K562 (cell line): Measurements from ENCODE around the gene SLC4A4. TPM values are rescaled to one million over a fixed set of nuclear protein-coding genes. Genes with fewer than 3 reads are reported as not detected.

Experiments used
- ATAC-seq: fragments of 200-7000 bp; cut with Tn5 transposase; 3 replicates; pipeline ENCODE4 v1.9.1; 2020; ENCODE audit warnings: moderate library complexity
- BruUV-seq: library from RNA; stranded (reverse); fragments of 400-500 nt; replicated peaks from 2 replicates; lab custom pipeline; 2021; lab: Mats Ljungman, UMichigan
- CTCF ChIA-PET: fragments of 300-600 bp; formaldehyde crosslinking; extraction: SDS; loops from one replicate; lab custom pipeline; 2021; ENCODE audit warnings: low intra/inter-chr PET ratio; lab: Yijun Ruan, JAX
- POLR2A ChIA-PET: fragments of 300-600, 350-650 bp; sonication (Branson Sonifier 250); formaldehyde crosslinking; extraction: SDS; loops from one replicate; lab custom pipeline; 2021; ENCODE audit warnings: antibody characterized with exemption, inconsistent platforms; lab: Yijun Ruan, JAX
- DNase-seq, 4 experiments: peaks; one replicate each; pipeline versions ENCODE4 v3.0.0 to v3.0.0-alpha.2; 2011 to 2018; ENCODE audit warnings: low spot score in 3 of 4, mixed read lengths in 3 of 4; ENCODE audit errors: extremely low read depth in 1 of 4
- FAIRE-seq: peaks from 2 replicates; lab custom pipeline; 2011; peaks lifted over from hg19 to GRCh38; lab: Jason Lieb, UNC
- H2AFZ ChIP-seq: 2 replicates; pipeline ENCODE4 v1.6.0; 2011; ENCODE audit warnings: low read depth, low read length, control low read depth, inconsistent platforms
- H3K27ac ChIP-seq: fragments of 200-600 bp; 3 replicates; pipeline ENCODE4 v1.8.0; 2011; ENCODE audit warnings: low read depth, mild to moderate bottlenecking, control low read depth, inconsistent platforms, low read length, moderate library complexity, mixed read lengths; ENCODE audit errors: extremely low read depth
- H3K27me3 ChIP-seq, 2 experiments: fragments of 300-600 bp in 1 of 2; 2 replicates in 1 of 2; 3 replicates in 1 of 2; pipeline versions ENCODE4 v1.6.0 to v1.8.0; 2011; ENCODE audit warnings: inconsistent platforms in 2 of 2, low read length in 2 of 2, mild to moderate bottlenecking in 1 of 2, mixed read lengths in 1 of 2, moderate library complexity in 1 of 2; ENCODE audit not compliant: control insufficient read depth in 2 of 2, insufficient read depth in 2 of 2
- H3K36me3 ChIP-seq: fragments of 300-600 bp; 3 replicates; pipeline ENCODE4 v1.8.0; 2011; ENCODE audit warnings: mild to moderate bottlenecking, low read length, inconsistent platforms; ENCODE audit not compliant: control insufficient read depth, insufficient read depth
- H3K4me1 ChIP-seq, 2 experiments: fragments of 200-600 bp in 1 of 2; replicated peaks in 1 of 2; 2 replicates in 1 of 2; 3 replicates in 1 of 2; pipeline versions ENCODE4 v1.5.1 to v1.8.0; 2011; ENCODE audit warnings: inconsistent platforms in 2 of 2, low read length in 2 of 2, mild to moderate bottlenecking in 1 of 2, mixed read lengths in 1 of 2, moderate library complexity in 1 of 2; ENCODE audit not compliant: control insufficient read depth in 2 of 2, insufficient read depth in 2 of 2
- H3K4me2 ChIP-seq: 2 replicates; pipeline ENCODE4 v1.6.1; 2011; ENCODE audit warnings: low read length, control low read depth, inconsistent platforms, mixed read lengths; ENCODE audit not compliant: insufficient read depth
- H3K4me3 ChIP-seq: fragments of 200-600 bp; sonication (generic), shearing (Covaris generic); 2 replicates; pipeline ENCODE4 v1.5.1; 2016; ENCODE audit warnings: control low read depth, inconsistent platforms
- H3K79me2 ChIP-seq: fragments of 200-600 bp; 3 replicates; pipeline ENCODE4 v1.8.0; 2011; ENCODE audit warnings: low read length, inconsistent platforms; ENCODE audit not compliant: control insufficient read depth, insufficient read depth
- H3K9ac ChIP-seq, 2 experiments: 2 replicates each; pipeline versions ENCODE4 v1.6.0 to v1.6.1; 2011; ENCODE audit warnings: low read depth in 2 of 2, low read length in 2 of 2, control low read depth in 1 of 2, inconsistent platforms in 1 of 2, mild to moderate bottlenecking in 1 of 2, mixed read lengths in 1 of 2; ENCODE audit not compliant: insufficient read depth in 1 of 2
- H3K9me1 ChIP-seq: one replicate; pipeline ENCODE4 v1.6.0; 2011; ENCODE audit warnings: inconsistent platforms, mild to moderate bottlenecking, low read length, moderate library complexity; ENCODE audit not compliant: control insufficient read depth, insufficient read depth
- H3K9me3 ChIP-seq: replicated peaks from 2 replicates; pipeline ENCODE4 v1.5.1; 2011; ENCODE audit warnings: low read depth, low read length, inconsistent platforms; ENCODE audit not compliant: control insufficient read depth, insufficient read depth
- H4K20me1 ChIP-seq: replicated peaks from 2 replicates; pipeline ENCODE4 v1.6.1; 2011; ENCODE audit warnings: low read length, inconsistent platforms, mixed read lengths; ENCODE audit not compliant: control insufficient read depth, insufficient read depth
- ARID2 ChIP-seq: fragments of 450-650 bp; IDR thresholded peaks from 2 replicates; pipeline ENCODE4 v1.6.1; 2017; ENCODE audit warnings: antibody characterized with exemption, mild to moderate bottlenecking
- CBFA2T2 ChIP-seq: fragments of 450-650 bp; conservative IDR thresholded peaks from 2 replicates; pipeline ENCODE4 v1.6.1; 2017; ENCODE audit warnings: mild to moderate bottlenecking
- CBFA2T3 ChIP-seq: fragments of 450-650 bp; IDR thresholded peaks from 2 replicates; pipeline ENCODE4 v1.6.1; 2017
- FUS ChIP-seq: fragments of 200-400 bp; formaldehyde crosslinking; optimal IDR thresholded peaks from 2 replicates; pipeline ENCODE3; 2017; ENCODE audit warnings: low read depth, low read length
- MED1 ChIP-seq: sonication (generic); formaldehyde crosslinking; IDR thresholded peaks from 2 replicates; pipeline ENCODE4 v1.8.1; 2023; ENCODE audit warnings: missing genetic modification reagents, borderline replicate concordance
- MEF2D ChIP-seq: conservative IDR thresholded peaks from 2 replicates; pipeline ENCODE4 v1.6.1; 2016; ENCODE audit warnings: low read depth, missing genetic modification characterization, missing compliant biosample characterization
- POLR2AphosphoS5 ChIP-seq: IDR thresholded peaks from 2 replicates; pipeline ENCODE4 v1.6.1; 2011; ENCODE audit warnings: mild to moderate bottlenecking, low read depth, low read length, moderate library complexity; ENCODE audit not compliant: control insufficient read depth, insufficient read depth
- RAD21 ChIP-seq, 2 experiments: fragments of 250-450 bp in 1 of 2; fragments of 450-650 bp in 1 of 2; sonication (Bioruptor Pico) in 1 of 2; formaldehyde crosslinking in 1 of 2; IDR thresholded peaks in 1 of 2; conservative IDR thresholded peaks in 1 of 2; 2 replicates each; pipeline versions ENCODE4 v1.4.0 to v1.8.0; 2020 to 2022; ENCODE audit warnings: mild to moderate bottlenecking in 2 of 2, moderate library complexity in 1 of 2
- RFX1 ChIP-seq: fragments of 450-650 bp; IDR thresholded peaks from 2 replicates; pipeline ENCODE4 v1.6.1; 2016; ENCODE audit warnings: mild to moderate bottlenecking, moderate library complexity
- SIN3B ChIP-seq: fragments of 450-650 bp; IDR thresholded peaks from 2 replicates; pipeline ENCODE4 v1.6.1; 2017; ENCODE audit warnings: low read depth, mild to moderate bottlenecking, moderate library complexity
- TAL1 ChIP-seq: fragments of 450-650 bp; IDR thresholded peaks from 2 replicates; pipeline ENCODE4 v1.6.1; 2016; ENCODE audit warnings: mild to moderate bottlenecking
- ZBTB7A ChIP-seq: IDR thresholded peaks from 2 replicates; pipeline ENCODE4 v1.6.1; 2011; ENCODE audit warnings: low read depth, mild to moderate bottlenecking, low read length, moderate library complexity, borderline replicate concordance; ENCODE audit not compliant: control insufficient read depth
- ZNF217 ChIP-seq: sonication (generic); formaldehyde crosslinking; IDR thresholded peaks from 2 replicates; pipeline ENCODE4 v1.8.0; 2022; ENCODE audit warnings: mild to moderate bottlenecking, missing genetic modification reagents
- ZNF277 ChIP-seq: fragments of 250-450 bp; sonication (Bioruptor Pico); IDR thresholded peaks from 2 replicates; pipeline ENCODE4 v1.8.0; 2022; ENCODE audit warnings: inconsistent platforms, mild to moderate bottlenecking, moderate library complexity, borderline replicate concordance
- ZNF280A ChIP-seq: fragments of 450-650 bp; IDR thresholded peaks from 2 replicates; pipeline ENCODE4 v1.6.1; 2018; ENCODE audit warnings: mild to moderate bottlenecking, low read depth; ENCODE audit not compliant: partially characterized antibody
- ZNF41 ChIP-seq: fragments of 250-450 bp; sonication (Bioruptor Pico); conservative IDR thresholded peaks from 2 replicates; pipeline ENCODE4 v1.4.0; 2020; ENCODE audit warnings: mild to moderate bottlenecking
- ZNF75A ChIP-seq: fragments of 450-650 bp; formaldehyde crosslinking; IDR thresholded peaks from 2 replicates; pipeline ENCODE4 v1.4.0; 2020; ENCODE audit warnings: mild to moderate bottlenecking
- WGBS: fragments of 100-300 bp; shearing (Covaris generic); methylation state at CpG from one replicate; pipeline ENCODE4 v1.1.6; 2016; ENCODE audit warnings: low coverage, mixed read lengths; ENCODE audit not compliant: insufficient coverage; ENCODE audit errors: missing lambda C conversion rate; 5-methylcytosine and 5-hydroxymethylcytosine counted together
- in situ Hi-C: fragments of 300-500 bp; cut with MboI; formaldehyde crosslinking; loops from 4 replicates; pipeline ENCODE4 v1.15.0; 2018; ENCODE audit warnings: inconsistent platforms, mixed read lengths
- intact Hi-C: fragments of 100-400 bp; cut with micrococcal nuclease; formaldehyde crosslinking; loops from 2 replicates; pipeline ENCODE4 v1.14.2; 2022
- polyA plus RNA-seq, 8 experiments: library from polyadenylated mRNA; depleted of rRNA in 4 of 8; stranded (reverse) in 5 of 8; unstranded in 3 of 8; fragments of >200 nt; fragmentation: Nextera tagmentation in 2 of 8; fragmentation: Illumina TruSeq in 1 of 8; extraction: Ambion mirVana in 2 of 8; extraction: Trizol in 1 of 8; gene quantifications; 2 replicates each; pipeline versions ENCODE4 v1.2.1 to v1.2.3, GENCODE V29; 2011 to 2014; ENCODE audit warnings: inconsistent platforms in 1 of 8, missing spikeins in 1 of 8
- total RNA-seq, 7 experiments: library from RNA; depleted of rRNA in 6 of 7; stranded (reverse); fragments of >200 nt in 6 of 7; fragmentation: Illumina TruSeq in 2 of 7; extraction: Trizol in 2 of 7; gene quantifications; 2 replicates each; pipeline versions ENCODE4 v1.2.1 to v1.2.3, GENCODE V29; 2011 to 2021; ENCODE audit warnings: low replicate concordance in 1 of 7
- TF ChIP-seq, protein P1 (sequence below): fragments of 250-450 bp; sonication (Bioruptor Pico); IDR thresholded peaks from 2 replicates; pipeline ENCODE4 v1.5.0; 2021; ENCODE audit warnings: mild to moderate bottlenecking, borderline replicate concordance

Gene SLC4A4
- total and polyA plus RNA-seq, 9 of the 15 experiments (the other 6 are each of a cell fraction or from before 2014, with no cell fraction given), result 0.01 to 0.18 (median 0.07) TPM; not detected in 2

DNA sequence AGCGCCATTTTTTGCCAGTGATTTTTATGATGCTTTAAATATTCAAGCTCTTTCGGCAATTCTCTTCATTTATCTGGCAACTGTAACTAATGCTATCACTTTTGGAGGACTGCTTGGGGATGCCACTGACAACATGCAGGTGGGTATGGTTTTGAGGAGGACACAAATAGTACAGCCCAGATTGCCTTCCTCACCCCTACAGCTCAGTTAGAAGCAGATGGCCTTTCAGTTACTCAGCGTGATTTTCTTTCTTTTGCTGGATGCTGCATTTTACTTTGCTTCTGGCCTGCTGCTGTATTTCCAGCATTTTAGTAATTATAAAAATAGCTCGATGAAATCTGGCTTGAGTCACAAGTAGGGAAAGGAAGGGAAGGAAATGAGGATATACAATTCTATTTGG lies 114.7 kb downstream of the SLC4A4 start:
- POLR2A ChIA-PET, result interaction anchor here (0.6 kb wide), 1 partner anchor 44 kb away, joined by 3 read pairs; no protein-coding TSS in a partner anchor
- no TSS peak for BruUV-seq
- no peaks in the 10 kb centered on the region for H3K27me3 ChIP-seq
- H4K20me1 ChIP-seq, result no peaks in the 10 kb centered on the region
- no peaks in the 10 kb centered on the region for H3K79me2 ChIP-seq
- H3K9ac ChIP-seq, result no peak overlapping the region
- no peak overlapping the region for H3K4me2 ChIP-seq
- ATAC-seq (no peak), DNase-seq (no peak), FAIRE-seq (no peak)
- no peaks in the 10 kb centered on the region for H3K36me3 ChIP-seq
- CTCF ChIA-PET, result no interaction called here
- H2AFZ ChIP-seq, result no peak overlapping the region
- 0% methylated on average over 4 of the region's 4 CpGs for WGBS
- H3K9me1 ChIP-seq, result no peaks in the 10 kb centered on the region
- H3K27ac ChIP-seq, result no peak overlapping the region
- H3K4me1 ChIP-seq, result no peaks in the 10 kb centered on the region
- no peak overlapping the region for H3K4me3 ChIP-seq
- no peaks in the 10 kb centered on the region for H3K9me3 ChIP-seq
- in situ Hi-C loops (no loop called here), intact Hi-C loops (no loop called here)
- TF ChIP-seq ZNF277 (CRISPR knock-in tag), result no peak
- TF ChIP-seq RAD21 (CRISPR knock-in tag; conservative IDR thresholded peaks at IDR 0.05 in 1 of 2, IDR thresholded peaks at IDR 0.05 in 1 of 2), result no peak
- TF ChIP-seq TAL1, result no peak
- TF ChIP-seq CBFA2T3, result no peak
- TF ChIP-seq, protein P1, sequence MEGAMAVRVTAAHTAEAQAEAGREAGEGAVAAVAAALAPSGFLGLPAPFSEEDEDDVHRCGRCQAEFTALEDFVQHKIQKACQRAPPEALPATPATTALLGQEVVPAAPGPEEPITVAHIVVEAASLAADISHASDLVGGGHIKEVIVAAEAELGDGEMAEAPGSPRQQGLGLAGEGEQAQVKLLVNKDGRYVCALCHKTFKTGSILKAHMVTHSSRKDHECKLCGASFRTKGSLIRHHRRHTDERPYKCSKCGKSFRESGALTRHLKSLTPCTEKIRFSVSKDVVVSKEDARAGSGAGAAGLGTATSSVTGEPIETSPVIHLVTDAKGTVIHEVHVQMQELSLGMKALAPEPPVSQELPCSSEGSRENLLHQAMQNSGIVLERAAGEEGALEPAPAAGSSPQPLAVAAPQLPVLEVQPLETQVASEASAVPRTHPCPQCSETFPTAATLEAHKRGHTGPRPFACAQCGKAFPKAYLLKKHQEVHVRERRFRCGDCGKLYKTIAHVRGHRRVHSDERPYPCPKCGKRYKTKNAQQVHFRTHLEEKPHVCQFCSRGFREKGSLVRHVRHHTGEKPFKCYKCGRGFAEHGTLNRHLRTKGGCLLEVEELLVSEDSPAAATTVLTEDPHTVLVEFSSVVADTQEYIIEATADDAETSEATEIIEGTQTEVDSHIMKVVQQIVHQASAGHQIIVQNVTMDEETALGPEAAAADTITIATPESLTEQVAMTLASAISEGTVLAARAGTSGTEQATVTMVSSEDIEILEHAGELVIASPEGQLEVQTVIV (CRISPR knock-in tag), result no peak
- no peak for TF ChIP-seq ZNF217 (CRISPR knock-in tag)
- no peak for TF ChIP-seq CBFA2T2
- TF ChIP-seq RFX1, result no peak
- no peak for TF ChIP-seq ARID2
- no peak for TF ChIP-seq POLR2AphosphoS5
- no peak for TF ChIP-seq MEF2D (tag)
- no peak for TF ChIP-seq ZNF280A
- no peak for TF ChIP-seq MED1
- TF ChIP-seq ZNF41, result no peak
- TF ChIP-seq ZNF75A, result no peak
- no peak for TF ChIP-seq SIN3B
- no peak for TF ChIP-seq ZBTB7A
- TF ChIP-seq FUS, result no peak
